Stimulated activated CD8-positive, alpha-beta memory T cell treated with anti-CD3 and anti-CD28 coated beads, Interleukin-7, amount 100 ng/mL, for 48 hours (primary cell): ENCODE results near the gene FOSB.
A peak's percentile ranks its signal among the peaks of the same experiment; 100 is the strongest.
"Not testable (repeated sequence)": the region's sequence is repeated elsewhere in the genome, so short reads cannot be mapped to it uniquely, and the experiment has no call there.

Source experiments
- DNase-seq, 2 donors: peaks; one replicate each; pipeline ENCODE4 v3.0.0-alpha.2; 2020; ENCODE audit warnings: low read depth in 1 of 2; ENCODE audit errors: extremely low read depth in 1 of 2

Gene FOSB

GRCh38 chr19:45467456-45468158 is at the start of gene FOSB:
TSS of gene FOSB (plus strand) at chr19:45467996. CDS start at chr19:45468587, 591 bp downstream.
- DNase-seq = peak; percentile 78 to 89

- DNase-seq = no peak
Measured at GRCh38 chr19:45418802-45419201, 49.0 kb upstream of the FOSB start.

DNA sequence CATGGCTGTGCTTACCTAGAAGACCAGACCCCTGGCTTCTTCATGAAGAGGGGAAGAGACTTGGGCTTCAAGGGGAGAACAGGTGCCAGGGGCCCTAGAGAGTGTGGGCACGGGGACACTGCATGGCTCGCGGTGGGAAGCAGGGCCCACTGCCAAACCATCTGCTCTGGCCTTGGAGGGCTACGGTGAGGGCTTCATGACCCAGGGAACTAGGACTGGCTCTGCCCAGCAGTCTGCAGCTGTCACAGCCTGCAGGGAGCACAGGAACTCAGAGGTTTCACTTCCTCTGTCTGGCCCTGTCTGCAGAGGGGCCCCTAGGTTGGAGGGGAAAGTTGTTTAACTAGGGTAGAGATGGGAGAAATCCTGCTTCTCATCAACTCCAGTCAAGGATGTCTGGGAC is 48.4 kb upstream of the FOSB start:
- DNase-seq = no peak

DNA sequence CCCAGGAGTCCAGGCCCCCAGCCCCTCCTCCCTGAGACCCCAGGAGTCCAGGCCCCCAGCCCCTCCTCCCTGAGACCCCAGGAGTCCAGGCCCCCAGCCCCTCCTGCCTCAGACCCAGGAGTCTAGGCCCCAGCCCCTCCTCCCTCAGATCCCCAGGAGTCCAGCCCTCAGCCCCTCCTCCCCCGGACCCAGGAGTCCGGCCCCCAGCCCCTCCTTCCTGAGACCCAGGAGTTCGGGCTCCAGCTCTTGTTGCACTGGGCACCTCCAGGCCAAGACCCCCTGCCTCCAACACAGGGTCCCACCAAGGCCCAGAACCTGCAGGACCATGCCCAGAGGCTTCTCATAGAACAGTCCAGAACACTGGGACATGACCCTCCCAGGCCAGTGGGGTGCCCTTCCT is 47.9 kb upstream of the FOSB start:
- DNase-seq = no peak

- DNase-seq = no peak
Measured at GRCh38 chr19:45420356-45420755, 47.4 kb upstream of the FOSB start.

- DNase-seq = no peak
Measured at GRCh38 chr19:45420871-45421270, 46.9 kb upstream of the FOSB start.

DNA sequence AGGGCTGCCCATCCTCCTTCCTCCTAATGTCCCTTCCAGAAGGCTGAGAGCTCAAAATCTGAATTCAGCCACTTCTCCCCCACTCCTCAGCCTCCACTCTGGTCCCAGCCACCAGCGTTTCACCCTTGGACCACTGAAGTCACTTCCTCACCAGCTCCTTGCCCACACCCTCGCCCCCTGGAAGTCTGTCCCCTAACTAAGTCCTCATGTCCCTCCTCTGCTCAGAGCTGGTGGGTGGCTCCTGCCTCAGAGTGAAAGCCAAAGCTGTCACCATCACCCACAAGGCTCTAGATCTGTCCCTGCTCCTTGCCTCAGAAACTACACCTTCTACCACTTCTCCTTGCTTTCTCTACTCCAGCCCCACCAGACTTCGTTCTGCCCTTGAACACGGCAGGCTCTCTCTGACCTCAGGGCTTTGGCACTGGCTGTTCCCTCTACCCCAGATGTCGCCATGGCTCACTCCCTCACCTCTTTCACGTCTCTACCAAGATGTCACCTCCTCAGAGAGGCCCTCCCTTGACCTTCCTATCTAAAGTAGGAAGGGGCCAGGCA is 45.8 kb upstream of the FOSB start:
- no peak for DNase-seq

DNA sequence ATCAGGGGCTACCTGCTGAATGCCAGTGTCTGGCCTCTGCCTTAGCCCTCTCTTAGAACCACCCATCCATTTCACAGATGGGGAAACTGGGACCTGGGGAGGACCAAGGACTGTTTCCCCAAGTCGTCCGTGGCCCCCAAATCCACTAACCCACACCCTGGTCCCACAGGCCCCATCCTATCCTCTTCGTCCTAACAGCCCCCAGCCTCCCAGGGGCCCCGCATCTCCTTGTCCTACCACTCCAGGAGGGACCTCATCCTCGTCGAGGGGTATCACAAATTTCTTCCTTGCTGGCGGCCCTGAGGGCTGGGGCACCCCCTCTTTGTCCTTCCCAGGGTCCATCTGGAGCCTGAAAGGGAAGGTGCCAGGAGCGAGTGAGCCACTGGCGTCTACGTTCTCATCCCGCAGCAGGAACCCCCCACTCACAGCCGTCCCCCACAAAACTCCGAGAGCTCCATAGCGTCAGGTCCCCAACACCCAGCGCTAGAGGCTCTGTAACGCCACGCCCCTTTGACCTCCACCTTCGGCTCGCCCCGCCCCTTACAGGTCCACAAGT is 44.7 kb upstream of the FOSB start:
- DNase-seq = no peak

DNA sequence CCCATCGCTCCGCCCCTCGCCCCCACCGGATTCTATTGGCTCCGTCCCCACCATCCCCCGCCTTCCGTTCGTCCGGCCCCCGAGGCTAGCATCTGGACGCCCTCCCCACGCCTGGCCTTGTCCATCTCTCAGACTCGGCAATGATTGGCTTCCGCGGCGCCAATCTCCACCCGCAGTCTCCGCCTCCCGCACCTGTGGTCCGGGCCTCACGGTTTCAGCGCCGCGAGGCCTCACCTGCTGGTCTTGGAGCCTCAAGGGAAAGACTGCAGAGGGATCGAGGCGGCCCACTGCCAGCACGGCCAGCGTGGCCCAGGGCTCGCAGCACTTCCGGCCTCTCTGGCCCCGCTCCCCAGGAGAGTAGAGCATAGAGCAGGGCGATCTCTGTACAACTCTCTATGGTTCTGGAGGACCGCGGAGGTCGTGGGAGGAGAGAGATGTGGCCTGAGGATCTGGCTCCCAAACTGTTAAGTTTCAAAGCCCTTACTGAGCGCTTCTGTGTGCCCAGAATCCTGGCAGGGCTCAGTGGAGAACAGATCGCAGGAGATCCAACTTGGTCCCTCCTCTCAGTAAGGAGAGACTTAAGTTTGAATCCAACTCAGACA is 44.1 kb upstream of the FOSB start, which contains the start of gene ERCC1:
ERCC1 (minus strand) TSS at position 329 of the 602 bp plus-strand sequence. CDS start 543 bp downstream, outside the sequence.
- DNase-seq = peak; percentile 83 to 95

DNA sequence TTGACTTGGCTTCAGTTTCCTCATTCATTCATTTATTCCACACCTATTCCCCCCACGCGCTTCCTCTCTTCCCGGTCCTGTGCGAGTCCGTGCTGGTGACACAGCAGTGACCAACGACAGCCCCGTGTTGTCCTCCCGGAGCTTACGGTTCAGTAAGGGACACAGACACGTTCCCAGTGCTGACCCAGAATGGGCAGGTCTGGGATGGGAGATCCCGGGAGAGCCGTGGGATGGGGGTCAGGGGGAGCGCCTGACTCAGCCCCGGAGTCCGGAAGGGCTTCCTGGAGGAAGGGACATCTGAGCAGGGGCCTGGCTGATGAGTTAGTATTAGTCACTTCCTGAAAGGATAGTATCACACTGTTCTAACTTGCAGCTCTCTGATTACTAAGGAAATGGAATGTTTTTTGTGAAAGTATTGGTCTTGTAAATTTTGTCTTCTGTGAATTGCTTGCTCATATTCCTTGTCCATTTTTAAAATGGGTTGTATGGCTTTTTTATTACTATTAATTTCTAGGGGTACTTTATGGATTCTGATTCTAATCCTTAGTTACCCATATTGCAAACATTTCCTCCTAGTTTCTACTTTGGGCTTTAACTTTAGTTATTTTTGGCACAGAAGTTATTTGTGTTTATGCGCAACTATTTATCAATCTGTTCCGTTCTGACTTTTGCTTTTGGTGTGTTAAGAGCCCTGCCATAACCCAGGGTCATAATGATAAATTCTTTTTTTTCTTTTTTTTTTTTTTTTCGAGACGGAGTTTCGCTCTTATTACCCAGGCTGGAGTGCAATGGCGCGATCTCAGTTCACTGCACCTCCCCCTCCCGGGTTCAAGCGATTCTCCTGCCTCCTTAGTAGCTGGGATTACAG is 43.4 kb upstream of the FOSB start:
- peak in 1 of 2 donors; percentile 31 for DNase-seq

- no peak for DNase-seq
Measured at GRCh38 chr19:45428384-45429231, 39.2 kb upstream of the FOSB start.

- DNase-seq = not testable (repeated sequence)
Measured at GRCh38 chr19:45429896-45430295, 37.9 kb upstream of the FOSB start.

GRCh38 chr19:45431008-45431407 is 36.8 kb upstream of the FOSB start:
- DNase-seq = not testable (repeated sequence)

DNA sequence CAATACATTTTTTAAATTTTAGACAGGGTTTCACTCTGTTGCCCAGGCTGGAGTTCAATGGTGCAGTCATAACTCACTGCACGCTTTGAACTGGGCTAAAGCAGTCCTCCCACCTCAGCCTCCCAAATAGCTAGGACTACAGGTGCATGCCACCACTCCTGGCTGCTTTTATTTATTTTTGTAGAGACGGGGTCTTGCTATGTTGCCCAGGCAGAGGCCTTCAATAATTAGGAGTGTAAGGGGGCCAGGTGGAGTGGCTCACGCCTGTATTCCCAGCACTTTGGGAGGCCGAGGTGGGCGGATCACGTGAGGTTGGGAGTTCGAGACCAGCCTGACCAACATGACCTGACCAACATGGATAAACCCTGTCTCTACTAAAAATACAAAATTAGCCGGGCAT is 35.3 kb upstream of the FOSB start:
- DNase-seq = not testable (repeated sequence)

GRCh38 chr19:45437328-45437727 is 30.5 kb upstream of the FOSB start:
- no peak for DNase-seq

DNA sequence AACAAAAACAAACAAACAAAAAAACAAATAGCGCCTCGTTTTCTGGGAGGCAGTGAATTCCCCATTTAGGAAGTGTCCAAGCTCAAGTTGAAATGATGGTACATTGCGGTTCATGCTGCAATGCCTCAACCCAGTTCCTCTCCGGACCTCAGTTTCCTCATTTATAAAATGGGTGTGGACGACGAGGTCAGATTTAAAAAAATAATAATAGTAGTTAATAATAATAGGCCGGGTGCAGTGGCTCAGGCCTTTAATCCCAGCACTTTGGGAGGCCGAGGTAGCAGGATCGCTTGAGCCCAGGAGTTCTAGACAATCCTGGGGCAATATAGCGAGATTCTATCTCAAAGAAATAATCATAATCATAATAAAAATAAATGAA is 28.6 kb upstream of the FOSB start:
- DNase-seq = no peak

DNA sequence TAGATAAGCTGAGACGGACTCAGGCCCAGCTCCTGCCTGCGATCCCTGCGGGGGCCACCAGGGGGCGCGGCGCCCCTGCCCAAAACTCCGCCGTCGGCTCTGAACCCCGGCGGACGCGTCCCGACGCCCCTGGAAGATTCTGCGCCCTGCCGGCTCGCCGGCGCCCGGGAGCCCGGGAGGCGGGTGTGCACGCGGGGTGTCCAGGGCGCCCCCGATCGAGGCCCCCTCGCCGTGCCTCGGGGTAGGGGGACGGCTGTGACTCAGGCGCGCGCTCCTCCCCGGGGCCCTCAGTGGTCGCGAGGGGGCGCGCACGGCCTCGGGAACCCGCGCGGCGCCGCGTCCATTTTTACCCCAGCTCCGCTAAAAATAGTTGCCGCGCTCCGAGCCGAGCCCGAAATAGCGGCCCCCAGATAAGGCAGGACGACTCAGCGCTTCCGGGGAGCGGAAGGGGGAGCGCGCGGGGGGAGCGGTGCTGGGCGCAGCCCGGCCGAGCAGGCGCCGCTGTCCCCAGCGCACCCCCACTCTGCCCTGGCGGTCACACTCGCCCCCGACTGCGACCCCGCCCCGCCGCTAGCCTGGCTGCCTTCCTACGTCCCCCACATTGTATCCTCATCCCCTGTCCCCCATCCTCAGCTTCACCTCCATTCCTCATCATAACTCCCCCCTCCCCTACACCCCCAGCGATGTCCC is 28.1 kb upstream of the FOSB start:
- DNase-seq = peak; percentile 59 to 69

- DNase-seq = no peak
Measured at GRCh38 chr19:45440259-45440638, 27.5 kb upstream of the FOSB start.

DNA sequence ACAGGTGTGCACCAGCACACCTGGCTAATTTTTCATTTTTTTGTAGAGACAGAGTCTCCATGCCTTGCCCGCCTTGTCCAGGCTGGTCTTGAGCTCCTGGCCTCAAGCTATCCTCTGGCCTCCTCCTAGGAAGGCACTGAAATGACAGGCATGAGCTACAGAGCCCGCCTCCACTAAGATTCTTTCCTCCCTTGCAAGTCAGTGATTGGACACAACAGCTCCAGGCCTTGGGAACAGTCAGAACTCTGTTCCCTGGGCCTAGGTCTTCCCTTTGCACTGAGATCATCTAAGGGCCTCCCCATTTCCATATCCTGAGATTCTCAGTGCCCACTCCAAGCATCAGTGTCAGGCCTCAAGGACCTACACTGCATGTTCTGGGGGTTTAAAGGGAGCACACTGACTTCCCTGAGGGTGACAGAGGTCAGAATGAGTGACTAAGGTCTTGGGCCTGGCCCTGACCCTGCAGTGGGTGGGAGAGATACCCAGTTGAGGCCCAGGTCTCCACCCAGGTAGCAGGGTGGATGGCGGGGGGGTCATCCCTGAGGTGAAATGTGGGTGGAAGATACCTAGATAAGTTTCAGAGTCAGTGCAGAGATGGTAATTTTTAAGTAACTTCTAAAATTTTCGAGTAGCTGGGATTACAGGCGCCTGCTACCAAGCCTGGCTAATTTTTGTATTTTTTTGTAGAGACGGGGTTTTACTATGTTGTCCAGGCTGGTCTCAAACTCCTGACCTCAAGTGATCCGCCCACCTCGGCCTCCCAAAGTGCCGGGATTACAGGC is 26.7 kb upstream of the FOSB start:
- no peak for DNase-seq
